ENCODE measurements around the gene IFT27. TPM values are rescaled to one million over a fixed set of nuclear protein-coding genes. Genes with fewer than 3 reads are reported as not detected.

Gene IFT27
- total RNA-seq, 2 donors from 2014 or later = 15.0 to 16.0 TPM

- Histone ChIP-seq H3K4me1 (ENCODE audit: control insufficient read depth in 1 of 2, low read depth in 2 of 2) (peaks cover 0 to 5% of the 10 kb centered on the region in 2 donors), H3K27me3 (replicated peaks; ENCODE audit: insufficient read depth) (no peaks in the 10 kb centered on the region), H3K9me3 (no peaks in the 10 kb centered on the region), H3K36me3 (no peaks in the 10 kb centered on the region), H3K4me3 (no peak overlapping the region), H3K27ac (no peak overlapping the region)
- DNase-seq (ENCODE audit: low spot score) (no peak), ATAC-seq (ENCODE audit: insufficient number of reproducible peaks, low FRiP score, low read depth) (no peak)
- no peak for TF ChIP-seq CTCF (IDR thresholded peaks at IDR 0.05)
Observed at GRCh38 chr22:36760786-36761185, 15.1 kb downstream of the IFT27 start.

- no peak for TF ChIP-seq CTCF (IDR thresholded peaks at IDR 0.05)
Observed at GRCh38 chr22:36759481-36760159, 16.3 kb downstream of the IFT27 start.

GRCh38 chr22:36758792-36759271 is 17.1 kb downstream of the IFT27 start:
- Histone ChIP-seq H3K9me3 (no peaks in the 10 kb centered on the region), H3K4me1 (ENCODE audit: control insufficient read depth in 1 of 2, low read depth in 2 of 2) (peaks cover 0 to 5% of the 10 kb centered on the region in 2 donors), H3K27me3 (replicated peaks; ENCODE audit: insufficient read depth) (no peaks in the 10 kb centered on the region), H3K27ac (no peak overlapping the region), H3K4me3 (no peak overlapping the region), H3K36me3 (no peaks in the 10 kb centered on the region)
- ATAC-seq (ENCODE audit: insufficient number of reproducible peaks, low FRiP score, low read depth) (no peak), DNase-seq (ENCODE audit: low spot score) (no peak)
- no peak for TF ChIP-seq CTCF (IDR thresholded peaks at IDR 0.05)

More at GRCh38 chr22:36759481-36760159, 16.3 kb downstream of the IFT27 start:
- Histone ChIP-seq H3K9me3 (no peaks in the 10 kb centered on the region), H3K36me3 (no peaks in the 10 kb centered on the region), H3K4me1 (ENCODE audit: control insufficient read depth in 1 of 2, low read depth in 2 of 2) (peaks cover 0 to 5% of the 10 kb centered on the region in 2 donors), H3K27me3 (replicated peaks; ENCODE audit: insufficient read depth) (no peaks in the 10 kb centered on the region), H3K27ac (no peak overlapping the region), H3K4me3 (no peak overlapping the region)
- no peak for DNase-seq (ENCODE audit: low spot score)
- ATAC-seq (ENCODE audit: insufficient number of reproducible peaks, low FRiP score, low read depth) = no peak

- TF ChIP-seq CTCF (IDR thresholded peaks at IDR 0.05) = peak; percentile 53
- ATAC-seq (ENCODE audit: insufficient number of reproducible peaks, low FRiP score, low read depth) (no peak), DNase-seq (ENCODE audit: low spot score) (no peak)
- Histone ChIP-seq H3K9me3 (no peaks in the 10 kb centered on the region), H3K36me3 (no peaks in the 10 kb centered on the region), H3K4me1 (ENCODE audit: control insufficient read depth in 1 of 2, low read depth in 2 of 2) (peaks cover 0 to 4% of the 10 kb centered on the region in 2 donors), H3K27ac (no peak overlapping the region), H3K4me3 (no peak overlapping the region), H3K27me3 (replicated peaks; ENCODE audit: insufficient read depth) (no peaks in the 10 kb centered on the region)
Observed at GRCh38 chr22:36757668-36758211, 18.2 kb downstream of the IFT27 start.

GRCh38 chr22:36756746-36757655 is 18.9 kb downstream of the IFT27 start:
- ATAC-seq (ENCODE audit: insufficient number of reproducible peaks, low FRiP score, low read depth) = no peak
- no peak for DNase-seq (ENCODE audit: low spot score)

More at GRCh38 chr22:36756746-36757655, 18.9 kb downstream of the IFT27 start:
- Histone ChIP-seq H3K4me1 (ENCODE audit: control insufficient read depth in 1 of 2, low read depth in 2 of 2) (no peaks in the 10 kb centered on the region), H3K9me3 (no peaks in the 10 kb centered on the region), H3K27ac (no peak overlapping the region), H3K36me3 (no peaks in the 10 kb centered on the region), H3K4me3 (no peak overlapping the region), H3K27me3 (replicated peaks; ENCODE audit: insufficient read depth) (no peaks in the 10 kb centered on the region)
- no peak for TF ChIP-seq CTCF (IDR thresholded peaks at IDR 0.05)
